IPS-20b (cell line): ENCODE data around the gene NUBPL.

Experiments
- H3K27ac ChIP-seq: one replicate; pipeline ENCODE4 v1.5.1; 2013; ENCODE audit warnings: low read length
- H3K27me3 ChIP-seq: 2 replicates; pipeline ENCODE4 v1.6.1; 2013; ENCODE audit warnings: mild to moderate bottlenecking, low read length, inconsistent platforms; ENCODE audit not compliant: insufficient read depth
- H3K36me3 ChIP-seq: 2 replicates; pipeline ENCODE4 v1.6.1; 2013; ENCODE audit warnings: low read depth, mild to moderate bottlenecking, inconsistent platforms, low read length, moderate library complexity; ENCODE audit not compliant: insufficient read depth
- H3K4me1 ChIP-seq: 2 replicates; pipeline ENCODE4 v1.6.1; 2013; ENCODE audit warnings: mild to moderate bottlenecking, control low read depth, inconsistent platforms, low read length, moderate library complexity; ENCODE audit not compliant: insufficient read depth
- H3K4me3 ChIP-seq: 2 replicates; pipeline ENCODE4 v1.5.1; 2013; ENCODE audit warnings: mild to moderate bottlenecking, low read length, inconsistent platforms
- H3K9ac ChIP-seq: 2 replicates; pipeline ENCODE4 v1.6.1; 2013; ENCODE audit warnings: low read depth, mild to moderate bottlenecking, inconsistent platforms, low read length, moderate library complexity
- H3K9me3 ChIP-seq: 2 replicates; pipeline ENCODE4 v1.6.1; 2013; ENCODE audit warnings: mild to moderate bottlenecking, low read depth, low read length, inconsistent platforms; ENCODE audit not compliant: insufficient read depth

The NUBPL gene

GRCh38 chr14:31578792-31579501 lies 17.7 kb downstream of the NUBPL start:
- Histone ChIP-seq H3K36me3 (no peaks in the 10 kb centered on the region), H3K27me3 (no peaks in the 10 kb centered on the region), H3K9me3 (no peaks in the 10 kb centered on the region), H3K4me1 (no peaks in the 10 kb centered on the region), H3K4me3 (no peak overlapping the region), H3K27ac (no peak overlapping the region), H3K9ac (no peak overlapping the region)

DNA sequence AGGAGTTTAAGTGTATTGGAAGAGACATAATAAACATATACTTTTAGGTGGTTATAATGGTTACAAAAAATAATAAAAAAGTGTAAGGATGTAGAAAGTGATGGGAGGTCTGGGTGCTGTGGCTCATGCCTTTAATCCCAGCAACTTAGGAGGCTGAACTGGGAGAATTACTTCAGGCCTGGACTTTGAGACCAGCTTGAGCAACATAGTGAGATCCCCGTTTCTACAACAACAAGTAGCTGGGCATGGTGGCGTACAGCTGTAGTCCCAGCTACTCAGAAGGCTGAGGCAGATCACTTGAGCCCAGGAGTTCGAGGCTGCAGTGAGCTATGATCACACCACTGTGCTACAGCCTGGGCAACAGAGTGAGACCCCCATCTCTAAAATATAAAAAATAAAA lies 19.0 kb downstream of the NUBPL start:
- Histone ChIP-seq H3K9ac (no peak overlapping the region), H3K27ac (no peak overlapping the region), H3K27me3 (no peaks in the 10 kb centered on the region), H3K4me1 (no peaks in the 10 kb centered on the region), H3K36me3 (no peaks in the 10 kb centered on the region), H3K4me3 (no peak overlapping the region), H3K9me3 (no peaks in the 10 kb centered on the region)

GRCh38 chr14:31582286-31582691 lies 21.1 kb downstream of the NUBPL start:
- Histone ChIP-seq H3K27me3 (no peaks in the 10 kb centered on the region), H3K36me3 (no peaks in the 10 kb centered on the region), H3K4me1 (no peaks in the 10 kb centered on the region), H3K9me3 (no peaks in the 10 kb centered on the region), H3K27ac (no peak overlapping the region), H3K9ac (no peak overlapping the region), H3K4me3 (no peak overlapping the region)

DNA sequence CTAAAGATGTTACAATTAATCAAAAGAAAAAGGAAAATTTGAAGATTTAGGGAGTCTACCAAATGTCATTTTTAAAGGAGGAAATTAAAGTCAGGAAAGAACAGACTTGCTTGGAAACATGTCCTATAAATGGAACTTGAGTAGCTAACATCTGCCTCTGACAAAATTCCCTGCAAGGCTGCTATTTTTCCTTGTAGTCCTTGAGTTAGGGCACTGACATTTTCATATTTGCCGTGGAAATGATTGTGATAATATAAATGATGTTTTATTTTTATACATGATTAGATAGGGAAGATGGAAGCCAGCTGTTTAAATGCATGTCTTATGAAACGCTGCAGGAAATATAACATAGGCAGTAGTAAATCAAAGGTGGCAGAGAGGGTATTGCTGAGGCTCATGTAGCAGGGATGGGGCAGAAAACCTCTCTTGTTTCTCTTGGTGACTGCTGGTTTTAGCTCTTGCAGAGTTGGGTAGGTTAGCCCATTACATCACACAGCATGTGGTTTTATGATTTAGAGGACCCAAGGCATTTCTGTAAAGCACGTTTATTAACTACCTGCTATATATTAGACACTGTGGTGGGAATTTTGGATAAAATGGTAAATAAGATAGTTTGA lies 21.7 kb downstream of the NUBPL start:
- Histone ChIP-seq H3K27ac (no peak overlapping the region), H3K27me3 (no peaks in the 10 kb centered on the region), H3K36me3 (no peaks in the 10 kb centered on the region), H3K4me1 (no peaks in the 10 kb centered on the region), H3K4me3 (no peak overlapping the region), H3K9me3 (no peaks in the 10 kb centered on the region), H3K9ac (no peak overlapping the region)

GRCh38 chr14:31590206-31590605 lies 29.0 kb downstream of the NUBPL start:
- Histone ChIP-seq H3K36me3 (no peaks in the 10 kb centered on the region), H3K4me3 (no peak overlapping the region), H3K4me1 (no peaks in the 10 kb centered on the region), H3K27me3 (no peaks in the 10 kb centered on the region), H3K27ac (no peak overlapping the region), H3K9ac (no peak overlapping the region), H3K9me3 (no peaks in the 10 kb centered on the region)

- H3K9ac ChIP-seq, result no peak overlapping the region
- no peaks in the 10 kb centered on the region for H3K27me3 ChIP-seq
- H3K4me1 ChIP-seq, result no peaks in the 10 kb centered on the region
- H3K4me3 ChIP-seq, result no peak overlapping the region
- no peaks in the 10 kb centered on the region for H3K9me3 ChIP-seq
- H3K27ac ChIP-seq, result no peak overlapping the region
- no peaks in the 10 kb centered on the region for H3K36me3 ChIP-seq
Measured at GRCh38 chr14:31592122-31592521, 30.9 kb downstream of the NUBPL start.

- Histone ChIP-seq H3K36me3 (no peaks in the 10 kb centered on the region), H3K9me3 (no peaks in the 10 kb centered on the region), H3K27me3 (no peaks in the 10 kb centered on the region), H3K9ac (no peak overlapping the region), H3K4me1 (no peaks in the 10 kb centered on the region), H3K4me3 (no peak overlapping the region), H3K27ac (no peak overlapping the region)
Measured at GRCh38 chr14:31592631-31593030, 31.4 kb downstream of the NUBPL start.

DNA sequence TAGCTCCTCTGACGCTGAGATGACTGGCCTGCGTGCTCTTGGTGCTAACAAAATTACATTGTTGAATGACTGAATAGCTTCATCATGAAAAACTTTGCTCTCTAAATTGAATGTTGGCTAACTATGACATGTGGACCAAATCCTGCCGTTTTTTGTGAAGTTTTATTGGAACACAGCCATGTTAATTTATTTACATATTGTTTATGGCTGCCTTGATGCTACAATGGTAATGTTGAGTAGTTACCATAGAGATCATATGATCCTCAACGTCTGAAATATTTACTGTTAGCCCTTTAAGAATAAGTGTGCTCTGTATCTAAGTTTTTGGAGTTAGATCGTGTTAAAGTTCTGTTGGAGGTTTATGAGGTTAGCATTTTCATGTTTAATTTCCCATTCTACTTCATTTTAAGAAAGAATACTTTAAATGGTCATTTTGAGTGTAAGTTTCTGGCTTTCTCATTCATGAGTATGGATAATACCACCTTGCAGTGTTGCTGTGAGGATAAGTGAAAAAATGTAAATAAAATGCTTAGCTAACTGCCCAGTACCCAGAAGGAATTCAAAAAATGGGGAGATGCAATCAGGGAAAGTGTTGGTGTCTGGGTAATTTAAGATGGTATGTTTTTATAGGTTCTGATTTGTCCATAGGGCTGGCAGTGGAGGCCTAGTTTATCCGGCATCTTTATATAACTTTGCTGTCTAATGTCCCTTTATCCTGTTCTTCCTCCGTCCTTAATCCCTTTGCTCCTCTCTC lies 35.3 kb downstream of the NUBPL start:
- no peaks in the 10 kb centered on the region for H3K4me1 ChIP-seq
- H3K4me3 ChIP-seq, result no peak overlapping the region
- H3K27ac ChIP-seq, result no peak overlapping the region
- no peaks in the 10 kb centered on the region; the same call in 1 of the 2 replicates for H3K9me3 ChIP-seq
- H3K27me3 ChIP-seq, result no peaks in the 10 kb centered on the region
- no peak overlapping the region for H3K9ac ChIP-seq
- H3K36me3 ChIP-seq, result no peaks in the 10 kb centered on the region

DNA sequence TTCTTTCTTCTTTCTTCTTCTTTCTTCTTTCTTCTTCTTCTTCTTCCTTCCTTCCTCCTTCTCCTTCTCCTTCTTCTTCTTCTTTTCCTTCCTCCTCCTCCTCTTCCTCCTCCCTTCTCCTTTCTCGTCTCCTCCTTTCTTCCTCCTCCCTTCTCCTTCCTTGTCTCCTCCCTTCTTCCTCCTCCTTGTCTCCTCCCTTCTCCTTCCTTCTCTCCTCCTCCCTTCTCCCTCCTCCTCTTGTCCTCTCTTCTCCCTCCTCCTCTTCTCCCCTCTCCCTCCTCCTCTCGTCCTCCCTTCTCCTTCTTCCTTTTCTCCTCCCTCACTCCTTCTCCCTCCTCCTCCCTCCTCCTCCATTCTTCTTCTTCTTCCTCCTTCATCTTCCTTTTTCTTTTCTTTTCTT lies 44.5 kb downstream of the NUBPL start:
- Histone ChIP-seq H3K36me3 (no peaks in the 10 kb centered on the region), H3K4me3 (no peak overlapping the region), H3K9me3 (peaks cover 3% of the 10 kb centered on the region; the same call in 1 of the 2 replicates), H3K27me3 (no peaks in the 10 kb centered on the region), H3K4me1 (no peaks in the 10 kb centered on the region), H3K27ac (no peak overlapping the region), H3K9ac (no peak overlapping the region)

DNA sequence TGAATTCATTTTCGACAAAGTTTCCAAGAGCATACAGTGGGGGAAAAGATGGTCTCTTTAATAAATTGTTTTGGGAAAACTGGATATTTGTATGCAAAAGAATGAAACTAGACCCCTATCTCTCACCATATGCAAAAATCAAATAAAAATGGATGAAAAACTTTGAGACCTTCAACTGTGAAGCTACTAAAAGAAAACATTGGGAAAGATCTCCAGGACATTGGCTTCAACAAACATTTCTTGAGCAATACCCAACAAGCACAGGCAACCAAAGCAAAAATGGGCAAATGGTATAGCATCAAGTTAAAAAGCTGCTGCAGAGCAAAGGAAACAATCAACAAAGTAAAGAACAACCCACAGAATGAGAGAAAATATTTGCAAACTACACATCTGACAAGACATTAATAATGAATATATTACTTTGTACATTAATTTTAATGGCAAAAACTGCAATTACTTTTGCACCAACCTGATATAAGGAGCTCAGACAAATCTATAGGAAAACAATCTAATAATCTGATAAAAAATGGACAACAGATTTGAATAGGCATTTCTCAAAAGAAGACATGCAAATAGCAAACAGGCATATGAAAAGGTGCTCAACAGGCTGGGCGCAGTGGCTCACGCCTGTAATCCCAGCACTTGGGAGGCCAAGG lies 50.7 kb downstream of the NUBPL start:
- H3K4me1 ChIP-seq, result no peaks in the 10 kb centered on the region
- no peaks in the 10 kb centered on the region for H3K27me3 ChIP-seq
- H3K9me3 ChIP-seq, result peaks cover 4% of the 10 kb centered on the region; the same call in 1 of the 2 replicates
- no peaks in the 10 kb centered on the region for H3K36me3 ChIP-seq
- no peak overlapping the region for H3K27ac ChIP-seq
- no peak overlapping the region for H3K4me3 ChIP-seq
- no peak overlapping the region for H3K9ac ChIP-seq

DNA sequence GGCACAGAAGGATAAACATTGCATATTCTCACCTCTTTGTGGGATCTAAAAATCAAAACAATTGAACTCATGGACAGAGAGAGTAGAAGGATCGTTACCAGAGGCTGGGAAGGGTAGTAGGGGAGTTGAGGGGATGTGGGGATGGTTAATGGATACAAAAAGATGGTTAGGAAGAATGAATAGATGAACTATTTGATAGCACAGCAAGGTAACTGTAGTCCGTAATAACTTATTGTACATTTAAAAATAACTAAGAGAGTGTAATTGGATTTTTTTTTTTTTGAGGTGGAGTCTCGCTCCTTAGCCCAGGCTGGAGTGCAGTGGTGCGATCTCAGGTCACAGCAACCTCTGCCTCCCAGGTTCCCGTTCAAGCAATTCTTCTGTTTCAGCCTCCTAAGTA lies 52.0 kb downstream of the NUBPL start:
- H3K27me3 ChIP-seq, result no peaks in the 10 kb centered on the region
- no peak overlapping the region for H3K27ac ChIP-seq
- no peaks in the 10 kb centered on the region for H3K4me1 ChIP-seq
- no peaks in the 10 kb centered on the region for H3K36me3 ChIP-seq
- peaks cover 4% of the 10 kb centered on the region; the same call in 1 of the 2 replicates for H3K9me3 ChIP-seq
- no peak overlapping the region for H3K4me3 ChIP-seq
- H3K9ac ChIP-seq, result no peak overlapping the region
